ENCODE measurements around the gene MKNK1.

The MKNK1 gene

GRCh38 chr1:46558141-46558963, 45.7 kb downstream of the MKNK1 start:
- no peak for DNase-seq (ENCODE audit: low read depth in 2 of 2)

GRCh38 chr1:46557403-46557802, 46.7 kb downstream of the MKNK1 start:
- no peak for DNase-seq (ENCODE audit: low read depth in 2 of 2)

- DNase-seq (ENCODE audit: low read depth in 2 of 2), result no peak
These were observed 47.2 kb downstream of the MKNK1 start for GRCh38 chr1:46556822-46557221.

DNA sequence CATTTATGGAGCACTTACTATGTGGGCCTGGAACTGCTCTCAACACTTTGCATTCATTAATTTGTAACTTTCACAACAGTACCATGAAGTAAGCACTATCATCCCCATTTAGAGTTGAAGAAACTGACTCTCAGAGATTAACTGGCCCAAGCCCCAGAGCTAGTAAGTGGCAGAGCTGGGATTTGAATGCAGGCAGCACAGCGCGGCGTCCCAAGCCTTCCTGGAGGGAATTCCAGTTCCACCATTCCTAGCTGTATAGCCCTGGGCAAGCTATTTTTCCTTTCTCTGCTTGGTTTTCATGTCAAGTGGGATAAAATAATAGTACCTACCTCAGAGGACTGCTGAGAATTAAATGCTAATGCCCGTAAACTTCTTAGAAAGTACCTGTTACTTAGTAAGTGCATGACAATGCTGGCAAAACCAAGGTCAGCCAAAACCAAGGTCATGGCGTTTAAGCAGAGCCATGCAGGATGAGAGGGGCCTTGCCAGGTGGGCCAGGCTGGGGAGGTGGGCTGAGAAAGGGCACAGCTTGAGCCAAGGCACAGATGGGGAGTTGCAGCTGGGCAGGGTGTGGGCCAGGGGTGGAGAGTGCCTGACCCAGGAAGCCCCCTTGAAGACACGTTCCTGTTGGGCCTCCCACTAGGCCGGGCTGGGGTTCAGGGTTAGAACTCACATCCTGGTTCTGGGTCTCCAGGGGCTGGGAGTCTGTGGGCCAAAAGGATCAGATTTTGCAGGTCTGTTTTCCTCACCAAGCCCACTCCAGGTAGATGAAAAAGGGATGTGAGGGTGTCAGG, 48.0 kb downstream of the MKNK1 start:
- no peak for DNase-seq (ENCODE audit: low read depth in 2 of 2)

- no peak for DNase-seq (ENCODE audit: low read depth in 2 of 2)
These were observed 49.3 kb downstream of the MKNK1 start for GRCh38 chr1:46554597-46555381.

GRCh38 chr1:46554236-46554596, 49.9 kb downstream of the MKNK1 start:
- DNase-seq (ENCODE audit: low read depth in 2 of 2), result no peak

GRCh38 chr1:46553506-46553905, 50.6 kb downstream of the MKNK1 start:
- no peak for DNase-seq (ENCODE audit: low read depth in 2 of 2)

DNA sequence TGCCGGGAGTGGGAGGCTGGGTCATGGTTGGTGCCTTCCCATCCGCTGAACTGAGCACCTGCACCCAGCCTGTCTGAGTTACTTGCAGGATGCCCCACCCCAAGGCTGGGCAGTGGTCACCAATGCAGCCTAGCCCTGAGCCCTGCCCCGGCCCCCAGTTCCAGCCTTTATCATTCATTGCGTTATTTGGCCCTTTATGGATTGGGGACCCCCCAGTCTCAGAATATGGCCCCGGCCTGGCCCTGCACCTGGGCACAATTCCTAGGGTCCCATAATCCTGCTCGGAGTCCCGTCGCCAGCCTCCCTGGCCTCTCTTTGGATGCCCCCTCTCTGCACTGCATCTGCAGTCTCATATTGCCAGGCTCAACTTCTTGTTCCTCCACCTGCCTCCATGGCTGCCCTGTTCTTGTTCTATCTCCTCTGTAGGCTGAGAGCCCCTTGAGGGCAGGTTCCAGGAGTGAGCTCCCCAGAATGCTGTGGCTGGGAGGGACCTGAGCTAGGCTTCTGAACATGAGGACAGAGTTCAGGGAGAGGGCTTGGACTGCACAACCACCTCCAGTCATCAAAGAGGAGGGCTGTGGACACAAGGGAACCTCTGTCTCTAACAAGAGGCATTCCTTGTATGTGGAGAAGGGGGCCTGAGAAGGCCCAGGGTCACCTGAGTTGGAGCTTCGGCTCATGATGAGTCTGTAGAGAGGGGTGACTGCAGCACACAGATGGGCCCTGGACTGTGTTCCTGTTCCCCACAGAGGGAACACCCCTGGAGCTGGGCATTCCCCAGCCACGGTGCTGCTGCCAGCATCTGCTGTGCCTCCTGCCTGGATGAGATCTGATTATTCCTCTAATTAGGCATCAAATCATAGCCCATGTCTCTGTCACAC, 51.5 kb downstream of the MKNK1 start:
- no peak for DNase-seq (ENCODE audit: low read depth in 2 of 2)

- no peak for DNase-seq (ENCODE audit: low read depth in 2 of 2)
These were observed 52.4 kb downstream of the MKNK1 start, which contains the start of gene KNCN for GRCh38 chr1:46551597-46552095. TSS of gene KNCN (minus strand) at chr1:46551647. CDS start at chr1:46551215, 432 bp downstream.

- DNase-seq (ENCODE audit: low read depth in 2 of 2), result no peak
These were observed 53.3 kb downstream of the MKNK1 start for GRCh38 chr1:46550751-46551231.

- no peak for DNase-seq (ENCODE audit: low read depth in 2 of 2)
These were observed 54.1 kb downstream of the MKNK1 start for GRCh38 chr1:46549697-46550681.

- no peak for DNase-seq (ENCODE audit: low read depth in 2 of 2)
These were observed 56.3 kb downstream of the MKNK1 start for GRCh38 chr1:46547481-46548383.

GRCh38 chr1:46546210-46546609, 57.9 kb downstream of the MKNK1 start:
- DNase-seq (ENCODE audit: low read depth in 2 of 2), result no peak

DNA sequence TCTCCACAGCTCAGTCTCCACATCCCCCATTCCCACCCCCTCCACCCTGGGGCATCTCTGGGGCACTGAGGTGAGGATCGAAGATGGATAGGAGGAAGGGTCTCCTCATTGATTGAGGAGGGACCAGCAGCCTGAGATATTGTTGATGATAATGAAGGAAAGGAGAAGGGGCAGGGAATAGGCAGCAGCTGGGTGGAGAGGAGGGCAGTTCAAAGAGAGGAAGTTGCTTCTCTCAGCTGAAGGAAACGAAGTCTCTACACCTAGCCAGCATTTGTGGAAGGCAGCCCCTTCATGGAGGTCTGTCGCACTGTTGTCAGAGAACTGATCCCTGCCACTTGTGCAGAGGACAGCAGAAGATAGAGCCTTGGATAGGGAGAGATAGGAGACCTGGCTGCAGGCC, 58.3 kb downstream of the MKNK1 start:
- DNase-seq (ENCODE audit: low read depth in 2 of 2), result no peak

DNA sequence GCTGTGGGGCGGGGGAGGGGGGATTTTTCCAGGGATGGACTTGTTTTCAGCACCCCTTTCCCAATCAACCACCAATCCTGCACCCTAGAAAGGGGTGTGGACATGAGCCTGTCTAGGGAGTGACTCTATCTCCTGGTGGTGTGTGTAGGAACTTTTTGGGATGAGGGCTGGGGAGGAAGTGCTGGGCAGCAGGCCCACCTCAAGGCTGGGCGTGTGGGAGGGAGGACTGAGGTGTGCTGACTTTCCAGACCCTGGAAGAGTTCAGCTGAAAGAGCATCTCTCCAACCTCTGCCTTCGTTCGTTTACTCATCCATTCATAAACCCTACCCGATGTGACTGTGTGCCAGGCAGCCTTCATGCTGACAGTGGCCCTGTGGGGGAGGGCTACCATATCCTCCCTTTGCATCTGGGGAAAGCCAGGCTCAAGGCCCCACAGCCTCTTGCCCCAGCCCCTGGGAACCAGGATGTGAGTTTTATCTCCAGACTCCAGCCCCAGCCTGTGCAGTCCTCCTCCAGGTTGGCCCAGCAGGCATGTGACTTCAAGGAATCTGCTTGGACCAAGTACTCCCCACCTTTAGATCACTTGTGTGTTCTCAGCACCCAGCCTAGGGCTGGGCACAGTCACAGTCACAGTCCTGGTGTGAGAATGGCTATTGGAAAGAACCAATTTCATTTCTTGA, 59.4 kb downstream of the MKNK1 start:
- no peak for DNase-seq (ENCODE audit: low read depth in 2 of 2)

GRCh38 chr1:46543761-46544560, 60.1 kb downstream of the MKNK1 start:
- no peak for DNase-seq (ENCODE audit: low read depth in 2 of 2)

GRCh38 chr1:46543382-46543760, 60.7 kb downstream of the MKNK1 start:
- no peak for DNase-seq (ENCODE audit: low read depth in 2 of 2)

Data from stimulated activated CD4-positive, alpha-beta T cell treated with anti-CD3 and anti-CD28 coated beads, Interleukin-15, amount 100 ng/mL, for 48 hours (primary cell).